ENCODE measurements around the gene RASD1. TPM values are rescaled to one million over a fixed set of nuclear protein-coding genes. Genes with fewer than 3 reads are reported as not detected.

Gene RASD1
- total and polyA plus RNA-seq, 2 experiments from 2014 or later = 23.5 to 46.9 TPM

GRCh38 chr17:17469996-17470395, 26.2 kb downstream of the RASD1 start:
- Histone ChIP-seq H3K36me3 (replicated peaks; ENCODE audit: insufficient read depth, low read depth) (no peaks in the 10 kb centered on the region), H3K4me1 (ENCODE audit: insufficient read depth) (no peaks in the 10 kb centered on the region), H3K4me3 (no peak overlapping the region), H3K27me3 (peaks cover 6% of the 10 kb centered on the region), H4K20me1 (ENCODE audit: insufficient read depth, poor library complexity, severe bottlenecking) (no peaks in the 10 kb centered on the region), H3K9me3 (ENCODE audit: low read depth) (no peaks in the 10 kb centered on the region), H3K4me2 (no peak overlapping the region), H3K79me2 (no peaks in the 10 kb centered on the region), H3K27ac (no peak overlapping the region), H3K9me2 (replicated peaks; ENCODE audit: insufficient read depth) (no peaks in the 10 kb centered on the region), H2AFZ (no peak overlapping the region)
- TF ChIP-seq CTCF (IDR thresholded peaks at IDR 0.05; ENCODE audit: poor library complexity) (no peak), EZH2phosphoT487 (IDR thresholded peaks at IDR 0.05; ENCODE audit: low read depth, severe bottlenecking, unreplicated experiment) (no peak), EZH2 (IDR thresholded peaks at IDR 0.05; ENCODE audit: borderline replicate concordance) (no peak)
- DNase-seq (ENCODE audit: low spot score) = no peak
- WGBS (ENCODE audit: low lambda C conversion rate, missing lambda C conversion rate) = 85% methylated on average over 3 of the region's 3 CpGs

- Histone ChIP-seq H2AFZ (no peak overlapping the region), H3K27ac (no peak overlapping the region), H3K4me1 (ENCODE audit: insufficient read depth) (no peaks in the 10 kb centered on the region), H3K27me3 (peaks cover 6% of the 10 kb centered on the region), H3K79me2 (no peaks in the 10 kb centered on the region), H3K4me2 (no peak overlapping the region), H3K9me2 (replicated peaks; ENCODE audit: insufficient read depth) (no peaks in the 10 kb centered on the region), H3K4me3 (no peak overlapping the region), H3K9me3 (ENCODE audit: low read depth) (no peaks in the 10 kb centered on the region), H3K36me3 (replicated peaks; ENCODE audit: insufficient read depth, low read depth) (no peaks in the 10 kb centered on the region), H4K20me1 (ENCODE audit: insufficient read depth, poor library complexity, severe bottlenecking) (no peaks in the 10 kb centered on the region)
- TF ChIP-seq EZH2 (IDR thresholded peaks at IDR 0.05; ENCODE audit: borderline replicate concordance) (no peak), CTCF (IDR thresholded peaks at IDR 0.05; ENCODE audit: poor library complexity) (no peak), EZH2phosphoT487 (IDR thresholded peaks at IDR 0.05; ENCODE audit: low read depth, severe bottlenecking, unreplicated experiment) (no peak)
- WGBS (ENCODE audit: low lambda C conversion rate, missing lambda C conversion rate) = 100% methylated on average over 4 of the region's 4 CpGs
- no peak for DNase-seq (ENCODE audit: low spot score)
Measured at GRCh38 chr17:17469358-17469757, 26.8 kb downstream of the RASD1 start.

GRCh38 chr17:17468217-17469010, 27.8 kb downstream of the RASD1 start:
- no peak for TF ChIP-seq CTCF (IDR thresholded peaks at IDR 0.05; ENCODE audit: poor library complexity)
- no peak for TF ChIP-seq EZH2 (IDR thresholded peaks at IDR 0.05; ENCODE audit: borderline replicate concordance)
- TF ChIP-seq EZH2phosphoT487 (IDR thresholded peaks at IDR 0.05; ENCODE audit: low read depth, severe bottlenecking, unreplicated experiment) = no peak
- no peaks in the 10 kb centered on the region for H3K9me2 ChIP-seq (replicated peaks; ENCODE audit: insufficient read depth)
- no peaks in the 10 kb centered on the region for H3K79me2 ChIP-seq
- no peak overlapping the region for H2AFZ ChIP-seq
- H3K36me3 ChIP-seq (replicated peaks; ENCODE audit: insufficient read depth, low read depth) = no peaks in the 10 kb centered on the region
- no peaks in the 10 kb centered on the region for H4K20me1 ChIP-seq (ENCODE audit: insufficient read depth, poor library complexity, severe bottlenecking)
- no peaks in the 10 kb centered on the region for H3K4me1 ChIP-seq (ENCODE audit: insufficient read depth)
- H3K4me2 ChIP-seq = no peak overlapping the region
- no peaks in the 10 kb centered on the region for H3K9me3 ChIP-seq (ENCODE audit: low read depth)
- H3K27ac ChIP-seq = peak overlapping the region; percentile 39
- H3K27me3 ChIP-seq = peaks cover 6% of the 10 kb centered on the region
- no peak for DNase-seq (ENCODE audit: low spot score)
- 91% methylated on average over 5 of the region's 5 CpGs for WGBS (ENCODE audit: low lambda C conversion rate, missing lambda C conversion rate)
- no peak overlapping the region for H3K4me3 ChIP-seq
